Tibial nerve (tissue), 4 donors: Measurements from ENCODE around the gene SRSF9. TPM values are rescaled to one million over a fixed set of nuclear protein-coding genes. Genes with fewer than 3 reads are reported as not detected.

Experiments used
- DNase-seq, 2 donors: peaks; one replicate each; pipeline ENCODE4 v3.0.0-alpha.2; 2019; ENCODE audit warnings: low spot score in 2 of 2
- H3K27ac ChIP-seq, 4 donors: fragments of 200-600 bp; sonication (generic) in 3 of 4; one replicate each; pipeline ENCODE4 v1.5.1; 2017 to 2019; ENCODE audit warnings: mild to moderate bottlenecking in 1 of 4
- H3K27me3 ChIP-seq, 2 donors: fragments of 200-600 bp; sonication (generic) in 1 of 2; one replicate each; pipeline versions ENCODE4 v1.5.1 to v1.6.0; 2017 to 2019
- H3K36me3 ChIP-seq, 3 donors: fragments of 200-600 bp; sonication (generic); one replicate each; pipeline ENCODE4 v1.5.1; 2018 to 2019
- H3K4me1 ChIP-seq, 4 donors: fragments of 200-600 bp; sonication (generic) in 3 of 4; one replicate each; pipeline ENCODE4 v1.5.1; 2017 to 2019
- H3K4me3 ChIP-seq, 4 donors: fragments of 200-600 bp; sonication (generic) in 3 of 4; one replicate each; pipeline ENCODE4 v1.5.1; 2017 to 2019; ENCODE audit warnings: mild to moderate bottlenecking in 1 of 4, moderate library complexity in 1 of 4
- H3K9me3 ChIP-seq, 4 donors: fragments of 200-600 bp; sonication (generic) in 3 of 4; one replicate each; pipeline ENCODE4 v1.5.1; 2017 to 2019
- EP300 ChIP-seq, 2 donors: sonication (generic); formaldehyde crosslinking; IDR thresholded peaks; one replicate each; pipeline ENCODE4 v1.6.1; 2017; ENCODE audit warnings: antibody characterized with exemption in 2 of 2, mild to moderate bottlenecking in 1 of 2
- POLR2A ChIP-seq, 2 donors: fragments of 450-650 bp; IDR thresholded peaks; one replicate each; pipeline ENCODE4 v1.6.1; 2017; ENCODE audit warnings: antibody characterized with exemption in 2 of 2, mild to moderate bottlenecking in 2 of 2, moderate library complexity in 2 of 2
- WGBS, 2 donors: methylation state at CpG; one replicate each; pipeline ENCODE4 v1.1.5; 2018; 5-methylcytosine and 5-hydroxymethylcytosine counted together
- total RNA-seq, 4 donors: library from RNA; depleted of rRNA; stranded (reverse); fragments of >200 nt; gene quantifications; one replicate each; pipeline ENCODE4 v1.1.0, GENCODE V29; 2016
- TF ChIP-seq, protein P1 (sequence below), 5 experiments: fragments of 200-600 bp in 3 of 5; fragments of 450-650 bp in 2 of 5; sonication (generic) in 3 of 5; IDR thresholded peaks; one replicate each; pipeline ENCODE4 v1.5.1; 2016 to 2019; ENCODE audit warnings: antibody characterized with exemption in 5 of 5, mild to moderate bottlenecking in 3 of 5, moderate library complexity in 2 of 5

Gene SRSF9
- total RNA-seq, 4 donors from 2014 or later: 66.6 to 90.6 (median 77.1) TPM

DNA sequence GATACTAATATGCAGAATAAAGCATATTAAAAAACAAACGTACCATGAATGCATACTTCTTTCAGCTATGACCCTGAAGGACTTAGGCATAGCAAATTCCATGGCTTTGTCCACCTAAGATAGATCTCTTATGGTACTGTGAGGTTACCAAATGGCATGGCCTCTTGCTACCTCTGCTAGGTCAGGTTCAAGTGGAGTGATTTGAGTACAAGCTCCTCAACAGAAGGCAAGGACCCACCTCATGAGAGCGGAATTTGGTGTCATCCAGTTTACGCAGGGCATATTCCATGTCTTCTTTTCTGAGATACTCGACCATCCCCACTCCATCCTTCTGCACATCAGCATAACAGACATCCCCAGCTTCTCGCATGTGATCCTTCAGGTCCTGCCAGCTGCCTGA lies 5.8 kb downstream of the SRSF9 start:
- no peaks in the 10 kb centered on the region for H3K9me3 ChIP-seq
- H3K27ac ChIP-seq: no peak overlapping the region
- TF ChIP-seq POLR2A (IDR thresholded peaks at IDR 0.05) (no peak), EP300 (IDR thresholded peaks at IDR 0.05) (no peak)
- TF ChIP-seq, protein P1, sequence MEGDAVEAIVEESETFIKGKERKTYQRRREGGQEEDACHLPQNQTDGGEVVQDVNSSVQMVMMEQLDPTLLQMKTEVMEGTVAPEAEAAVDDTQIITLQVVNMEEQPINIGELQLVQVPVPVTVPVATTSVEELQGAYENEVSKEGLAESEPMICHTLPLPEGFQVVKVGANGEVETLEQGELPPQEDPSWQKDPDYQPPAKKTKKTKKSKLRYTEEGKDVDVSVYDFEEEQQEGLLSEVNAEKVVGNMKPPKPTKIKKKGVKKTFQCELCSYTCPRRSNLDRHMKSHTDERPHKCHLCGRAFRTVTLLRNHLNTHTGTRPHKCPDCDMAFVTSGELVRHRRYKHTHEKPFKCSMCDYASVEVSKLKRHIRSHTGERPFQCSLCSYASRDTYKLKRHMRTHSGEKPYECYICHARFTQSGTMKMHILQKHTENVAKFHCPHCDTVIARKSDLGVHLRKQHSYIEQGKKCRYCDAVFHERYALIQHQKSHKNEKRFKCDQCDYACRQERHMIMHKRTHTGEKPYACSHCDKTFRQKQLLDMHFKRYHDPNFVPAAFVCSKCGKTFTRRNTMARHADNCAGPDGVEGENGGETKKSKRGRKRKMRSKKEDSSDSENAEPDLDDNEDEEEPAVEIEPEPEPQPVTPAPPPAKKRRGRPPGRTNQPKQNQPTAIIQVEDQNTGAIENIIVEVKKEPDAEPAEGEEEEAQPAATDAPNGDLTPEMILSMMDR (IDR thresholded peaks at IDR 0.05): no peak
- H3K36me3 ChIP-seq: peaks cover 0 to 86% (median 4%) of the 10 kb centered on the region in 3 donors
- no peaks in the 10 kb centered on the region for H3K27me3 ChIP-seq
- WGBS, 2 donors: 84 to 85% methylated on average over 5 of the region's 5 CpGs
- H3K4me1 ChIP-seq: peaks cover 0 to 34% (median 19%) of the 10 kb centered on the region in 4 donors
- DNase-seq: no peak
- no peak overlapping the region for H3K4me3 ChIP-seq

DNA sequence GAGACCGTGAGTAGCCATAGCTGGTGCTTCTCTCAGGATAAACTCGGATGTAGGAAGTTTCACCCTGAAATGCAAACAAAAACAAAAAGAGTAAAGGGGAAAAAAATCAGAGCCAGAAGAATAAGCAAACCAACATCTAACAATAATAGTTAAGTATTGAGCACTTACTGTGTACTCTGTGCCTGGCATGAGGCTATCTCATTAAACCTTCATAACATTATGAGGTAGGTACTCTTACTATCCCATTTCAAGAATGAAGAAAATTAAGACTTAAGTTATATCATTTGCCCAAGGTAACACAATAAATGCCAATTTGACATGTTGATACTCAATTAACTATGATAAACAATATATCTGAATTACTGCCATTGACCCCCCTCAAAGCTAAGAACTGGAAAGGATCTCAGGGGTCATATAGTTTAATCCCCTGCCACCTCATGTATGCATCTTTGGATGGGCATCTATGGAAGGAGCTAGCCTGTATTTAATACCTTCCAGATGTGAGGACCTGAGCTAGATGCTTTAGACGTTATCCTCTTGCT lies 7.4 kb downstream of the SRSF9 start:
- no peak for TF ChIP-seq POLR2A (IDR thresholded peaks at IDR 0.05)
- TF ChIP-seq, protein P1 (IDR thresholded peaks at IDR 0.05): no peak
- no peak for TF ChIP-seq EP300 (IDR thresholded peaks at IDR 0.05)
- H3K4me3 ChIP-seq: no peak overlapping the region
- no peaks in the 10 kb centered on the region for H3K27me3 ChIP-seq
- H3K27ac ChIP-seq: no peak overlapping the region
- no peak for DNase-seq
- no peaks in the 10 kb centered on the region for H3K9me3 ChIP-seq
- H3K36me3 ChIP-seq: peaks cover 0 to 97% (median 4%) of the 10 kb centered on the region in 3 donors
- H3K4me1 ChIP-seq: peaks cover 0 to 21% (median 11%) of the 10 kb centered on the region in 4 donors
- WGBS, 2 donors: 65 to 69% methylated on average over 3 of the region's 3 CpGs

DNA sequence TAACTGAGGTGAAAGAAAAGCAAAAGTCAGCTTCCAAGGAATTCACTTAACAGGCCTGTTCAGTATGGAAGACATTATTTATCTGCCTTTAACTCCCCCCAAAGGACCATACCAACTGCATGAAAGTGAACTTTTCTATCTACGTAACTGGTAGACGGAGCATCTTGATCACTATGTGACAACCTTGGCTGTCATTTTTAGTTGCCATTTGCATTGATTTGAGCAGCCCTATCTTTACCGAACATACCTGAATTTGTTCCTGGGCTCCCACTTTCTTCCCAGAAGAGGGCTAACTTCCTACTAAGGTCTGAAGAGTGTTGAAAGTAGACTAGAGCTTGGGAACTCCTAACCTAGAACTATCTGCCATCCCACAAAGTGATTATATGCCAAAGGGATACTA lies 9.4 kb downstream of the SRSF9 start:
- Histone ChIP-seq H3K4me1 (peaks cover 0 to 1% (median 0%) of the 10 kb centered on the region in 4 donors), H3K9me3 (no peaks in the 10 kb centered on the region), H3K27me3 (no peaks in the 10 kb centered on the region), H3K36me3 (peaks cover 0 to 98% (median 2%) of the 10 kb centered on the region in 3 donors), H3K4me3 (no peak overlapping the region), H3K27ac (no peak overlapping the region)
- 88 to 93% methylated on average over 3 of the region's 3 CpGs for WGBS, 2 donors
- TF ChIP-seq EP300 (IDR thresholded peaks at IDR 0.05): no peak
- TF ChIP-seq, protein P1 (IDR thresholded peaks at IDR 0.05): no peak
- no peak for TF ChIP-seq POLR2A (IDR thresholded peaks at IDR 0.05)
- DNase-seq: no peak

DNA sequence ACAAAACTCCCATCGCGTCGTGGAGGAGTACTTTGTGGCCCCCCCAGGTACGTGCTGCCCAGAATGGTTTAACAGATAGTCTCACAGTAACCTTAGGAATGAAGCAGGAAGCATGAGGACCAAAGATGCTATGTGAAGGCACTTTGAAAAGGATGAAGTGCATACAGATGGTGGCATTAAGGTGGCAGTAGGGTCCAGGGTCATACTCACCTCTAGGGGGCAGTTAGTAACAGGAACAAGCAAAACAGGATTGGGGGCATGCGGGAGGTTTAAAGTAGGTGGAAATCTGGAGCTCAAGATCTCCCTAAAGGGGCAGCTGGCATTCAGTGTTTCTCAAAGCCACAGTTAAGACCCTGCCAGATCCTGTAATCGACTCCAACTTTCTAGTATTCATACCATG lies 12.4 kb downstream of the SRSF9 start:
- Histone ChIP-seq H3K27ac (no peak overlapping the region), H3K36me3 (peaks cover 0 to 91% (median 0%) of the 10 kb centered on the region in 3 donors), H3K4me3 (no peak overlapping the region), H3K4me1 (no peaks in the 10 kb centered on the region), H3K27me3 (no peaks in the 10 kb centered on the region), H3K9me3 (no peaks in the 10 kb centered on the region)
- whole genome bisulfite sequencing, 2 donors: 83% methylated on average over 6 of the region's 6 CpGs
- DNase-seq: no peak
- TF ChIP-seq, protein P1 (IDR thresholded peaks at IDR 0.05): no peak
- TF ChIP-seq EP300 (IDR thresholded peaks at IDR 0.05) (no peak), POLR2A (IDR thresholded peaks at IDR 0.05) (no peak)

DNA sequence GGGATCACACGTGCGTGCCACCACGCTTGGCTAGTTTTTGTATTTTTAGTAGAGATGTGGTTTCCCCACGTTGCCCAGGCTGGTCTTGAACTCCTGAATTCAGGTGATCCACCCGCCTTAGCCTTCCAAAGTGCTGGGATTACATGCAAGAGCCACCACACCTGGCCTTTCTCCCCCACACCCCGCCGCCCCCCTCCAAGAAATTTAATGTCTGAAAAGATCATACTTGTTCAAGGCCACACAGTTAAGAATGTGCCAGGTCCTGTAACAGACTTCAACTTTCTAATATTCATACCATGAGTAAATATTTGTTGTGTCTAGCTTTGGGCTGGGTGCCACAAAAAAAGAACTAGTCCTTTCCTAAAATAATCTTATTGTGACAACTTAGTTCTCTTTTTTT lies 14.2 kb downstream of the SRSF9 start:
- H3K36me3 ChIP-seq: peaks cover 0 to 90% (median 0%) of the 10 kb centered on the region in 3 donors
- H3K9me3 ChIP-seq: no peaks in the 10 kb centered on the region
- no peaks in the 10 kb centered on the region for H3K4me1 ChIP-seq
- 89 to 95% methylated on average over 7 of the region's 7 CpGs for WGBS, 2 donors
- no peak overlapping the region for H3K4me3 ChIP-seq
- no peaks in the 10 kb centered on the region for H3K27me3 ChIP-seq
- no peak for DNase-seq
- no peak overlapping the region for H3K27ac ChIP-seq
- TF ChIP-seq EP300 (IDR thresholded peaks at IDR 0.05): no peak
- TF ChIP-seq POLR2A (IDR thresholded peaks at IDR 0.05): no peak
- TF ChIP-seq, protein P1 (IDR thresholded peaks at IDR 0.05): no peak
